ENCODE data around the gene LAMC1. TPM values are rescaled to one million over a fixed set of nuclear protein-coding genes. Genes with fewer than 3 reads are reported as not detected.

The LAMC1 gene
- total RNA-seq, 4 donors from 2014 or later: 423 to 675 (median 560) TPM

DNA sequence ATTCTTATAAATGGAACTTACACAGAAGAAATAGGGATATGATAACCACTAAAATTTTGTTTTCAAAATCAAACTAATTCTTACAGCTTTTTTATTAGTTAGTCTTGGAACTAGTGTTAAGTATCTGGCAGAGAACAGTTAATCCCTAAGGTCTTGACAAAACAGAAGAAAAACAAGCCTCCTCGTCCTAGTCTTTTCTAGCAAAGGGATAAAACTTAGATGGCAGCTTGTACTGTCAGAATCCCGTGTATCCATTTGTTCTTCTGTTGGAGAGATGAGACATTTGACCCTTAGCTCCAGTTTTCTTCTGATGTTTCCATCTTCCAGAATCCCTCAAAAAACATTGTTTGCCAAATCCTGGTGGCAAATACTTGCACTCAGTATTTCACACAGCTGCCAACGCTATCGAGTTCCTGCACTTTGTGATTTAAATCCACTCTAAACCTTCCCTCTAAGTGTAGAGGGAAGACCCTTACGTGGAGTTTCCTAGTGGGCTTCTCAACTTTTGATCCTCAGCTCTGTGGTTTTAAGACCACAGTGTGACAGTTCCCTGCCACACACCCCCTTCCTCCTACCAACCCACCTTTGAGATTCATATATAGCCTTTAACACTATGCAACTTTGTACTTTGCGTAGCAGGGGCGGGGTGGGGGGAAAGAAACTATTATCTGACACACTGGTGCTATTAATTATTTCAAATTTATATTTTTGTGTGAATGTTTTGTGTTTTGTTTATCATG, 120.5 kb downstream of the LAMC1 start:
- TF ChIP-seq, protein P1, sequence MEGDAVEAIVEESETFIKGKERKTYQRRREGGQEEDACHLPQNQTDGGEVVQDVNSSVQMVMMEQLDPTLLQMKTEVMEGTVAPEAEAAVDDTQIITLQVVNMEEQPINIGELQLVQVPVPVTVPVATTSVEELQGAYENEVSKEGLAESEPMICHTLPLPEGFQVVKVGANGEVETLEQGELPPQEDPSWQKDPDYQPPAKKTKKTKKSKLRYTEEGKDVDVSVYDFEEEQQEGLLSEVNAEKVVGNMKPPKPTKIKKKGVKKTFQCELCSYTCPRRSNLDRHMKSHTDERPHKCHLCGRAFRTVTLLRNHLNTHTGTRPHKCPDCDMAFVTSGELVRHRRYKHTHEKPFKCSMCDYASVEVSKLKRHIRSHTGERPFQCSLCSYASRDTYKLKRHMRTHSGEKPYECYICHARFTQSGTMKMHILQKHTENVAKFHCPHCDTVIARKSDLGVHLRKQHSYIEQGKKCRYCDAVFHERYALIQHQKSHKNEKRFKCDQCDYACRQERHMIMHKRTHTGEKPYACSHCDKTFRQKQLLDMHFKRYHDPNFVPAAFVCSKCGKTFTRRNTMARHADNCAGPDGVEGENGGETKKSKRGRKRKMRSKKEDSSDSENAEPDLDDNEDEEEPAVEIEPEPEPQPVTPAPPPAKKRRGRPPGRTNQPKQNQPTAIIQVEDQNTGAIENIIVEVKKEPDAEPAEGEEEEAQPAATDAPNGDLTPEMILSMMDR (IDR thresholded peaks at IDR 0.05; ENCODE audit: low read depth): no peak

- TF ChIP-seq, protein P1 (IDR thresholded peaks at IDR 0.05; ENCODE audit: low read depth): no peak
Measured at GRCh38 chr1:183144752-183145151, 121.5 kb downstream of the LAMC1 start.

GRCh38 chr1:183147735-183148134, 124.5 kb downstream of the LAMC1 start:
- TF ChIP-seq, protein P1 (IDR thresholded peaks at IDR 0.05; ENCODE audit: low read depth): no peak

DNA sequence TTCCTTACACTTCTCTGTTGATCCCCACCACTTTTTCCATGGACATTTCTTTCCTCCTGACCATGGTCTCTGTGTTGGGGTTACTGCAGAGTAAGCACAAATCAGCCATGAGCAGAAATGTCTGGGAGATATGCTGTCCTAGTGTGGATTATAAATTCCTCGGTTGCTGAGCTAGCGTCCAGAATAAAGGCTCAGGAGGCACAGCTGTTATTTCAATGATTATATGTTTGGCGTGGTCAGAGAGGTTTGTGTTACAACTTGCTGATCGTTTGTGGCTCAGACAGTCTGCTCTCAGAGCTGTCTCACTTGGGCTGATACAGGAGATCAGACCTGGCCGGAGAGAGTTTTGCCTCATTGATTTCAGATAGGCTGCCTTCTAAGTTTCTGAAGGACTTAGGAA, 125.4 kb downstream of the LAMC1 start:
- TF ChIP-seq, protein P1 (IDR thresholded peaks at IDR 0.05; ENCODE audit: low read depth): no peak

DNA sequence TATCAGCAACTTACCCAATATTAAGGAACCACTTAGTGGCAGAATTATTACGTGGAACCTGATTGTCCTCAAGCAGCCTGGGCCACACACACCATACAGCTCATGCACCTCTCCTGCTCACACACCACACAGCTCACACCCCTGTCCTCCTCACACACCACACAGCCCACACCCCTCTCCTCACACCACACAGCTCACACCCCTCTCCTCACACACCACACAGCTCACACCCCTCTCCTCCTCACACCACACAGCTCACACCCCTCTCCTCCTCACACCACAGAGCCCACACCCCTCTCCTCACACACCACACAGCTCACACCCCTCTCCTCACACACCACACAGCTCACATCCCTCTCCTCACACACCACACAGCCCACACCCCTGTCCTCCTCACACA, 126.1 kb downstream of the LAMC1 start:
- TF ChIP-seq, protein P1 (IDR thresholded peaks at IDR 0.05; ENCODE audit: low read depth): no peak

- TF ChIP-seq, protein P1 (IDR thresholded peaks at IDR 0.05; ENCODE audit: low read depth): no peak
Measured at GRCh38 chr1:183150445-183150844, 127.2 kb downstream of the LAMC1 start.

GRCh38 chr1:183152180-183152579, 129.0 kb downstream of the LAMC1 start:
- TF ChIP-seq, protein P1 (IDR thresholded peaks at IDR 0.05; ENCODE audit: low read depth): no peak

Measured in subcutaneous adipose tissue (tissue), 4 donors.